Measurements from ENCODE around the gene MEGF8. TPM values are rescaled to one million over a fixed set of nuclear protein-coding genes. Genes with fewer than 3 reads are reported as not detected.
"Not testable (repeated sequence)": the region's sequence is repeated elsewhere in the genome, so short reads cannot be mapped to it uniquely, and the experiment has no call there.

Gene MEGF8
- total and polyA plus RNA-seq, 5 experiments from 2014 or later = 0.23 to 10.2 (median 0.57) TPM

- POLR2A ChIA-PET = interaction anchor here (1.0 kb wide), 1 partner anchor 127 kb away, joined by 3 read pairs; no protein-coding TSS in a partner anchor
Measured at GRCh38 chr19:42325896-42326771, 699 bp downstream of the MEGF8 start.

DNA sequence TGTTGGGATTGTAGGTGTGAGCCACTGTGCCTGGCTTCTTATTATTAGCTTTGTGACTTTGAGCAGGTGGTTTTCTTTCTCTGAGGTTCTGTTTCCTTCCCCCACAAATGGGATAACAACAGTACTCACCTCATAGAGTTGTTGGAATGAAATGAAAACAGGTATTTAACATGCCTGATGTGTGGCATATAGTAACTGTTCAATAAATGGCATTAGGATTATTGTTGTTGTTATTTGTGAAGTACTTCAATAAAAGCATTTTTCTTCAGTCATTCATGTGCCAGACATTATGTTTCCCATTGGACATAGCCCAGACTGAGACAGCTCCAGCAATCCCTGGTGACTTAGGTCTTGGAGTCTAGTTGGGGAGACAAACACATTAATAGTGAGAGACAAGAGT is 1.5 kb downstream of the MEGF8 start:
- H3K4me1 Mint-ChIP-seq = peaks cover 23 to 37% (median 30%) of the 10 kb centered on the region in 4 donors
- H3K36me3 Mint-ChIP-seq = peaks cover 0 to 3% (median 0%) of the 10 kb centered on the region in 3 donors
- DNase-seq (no peak), ATAC-seq (no peak)
- H3K9me3 Mint-ChIP-seq = no peaks in the 10 kb centered on the region
- peak overlapping the region; percentile 92 to 97 (median 94) for H3K4me3 Mint-ChIP-seq
- H3K27me3 Mint-ChIP-seq = peaks cover 6 to 17% (median 12%) of the 10 kb centered on the region in 5 donors
- H3K27ac Mint-ChIP-seq = peak overlapping the region in 2 of 10 donors; percentile 37 to 62
- POLR2A ChIA-PET = interaction anchor here (1.0 kb wide), 1 partner anchor 128 kb away, joined by 3 read pairs; no protein-coding TSS in a partner anchor

More at GRCh38 chr19:42325896-42326771, 699 bp downstream of the MEGF8 start:
- Mint-ChIP-seq H3K36me3 (peaks cover 0 to 3% (median 0%) of the 10 kb centered on the region in 3 donors), H3K27ac (peak overlapping the region in 9 of 10 donors; percentile 73 to 95 (median 87)), H3K4me1 (peaks cover 23 to 37% (median 30%) of the 10 kb centered on the region in 4 donors), H3K4me3 (peak overlapping the region; percentile 92 to 97 (median 94)), H3K9me3 (no peaks in the 10 kb centered on the region), H3K27me3 (peaks cover 6 to 20% (median 12%) of the 10 kb centered on the region in 5 donors)
- DNase-seq (peak in 4 of 10 donors; percentile 17 to 25 (median 22)), ATAC-seq (peak; percentile 15 to 32)

DNA sequence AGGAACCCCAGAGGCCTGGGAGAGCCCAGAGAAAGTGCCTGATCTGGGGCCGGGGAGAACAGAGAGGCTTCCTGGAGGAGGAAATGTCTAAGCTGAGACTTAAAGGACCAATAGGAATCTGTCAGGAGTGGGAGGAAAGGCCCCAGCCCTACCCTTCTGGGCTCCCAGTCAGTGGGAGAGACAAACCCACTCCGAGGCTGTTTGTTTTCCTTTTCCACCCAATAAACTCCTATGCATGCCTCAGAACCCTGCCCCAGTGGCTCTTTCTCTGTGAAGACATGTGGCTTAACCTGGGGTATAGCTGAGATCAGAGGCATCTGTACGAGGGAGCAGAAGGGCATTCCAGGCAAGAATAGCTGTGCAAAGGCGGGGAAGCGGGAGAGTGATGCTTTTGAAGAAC is 1.9 kb downstream of the MEGF8 start:
- peaks cover 23 to 37% (median 30%) of the 10 kb centered on the region in 4 donors for H3K4me1 Mint-ChIP-seq
- DNase-seq (no peak), ATAC-seq (no peak)
- H3K9me3 Mint-ChIP-seq = no peaks in the 10 kb centered on the region
- H3K27me3 Mint-ChIP-seq = peaks cover 6 to 16% (median 11%) of the 10 kb centered on the region in 5 donors
- POLR2A ChIA-PET = no interaction called here
- peaks cover 0 to 3% (median 0%) of the 10 kb centered on the region in 3 donors for H3K36me3 Mint-ChIP-seq
- H3K4me3 Mint-ChIP-seq = peak overlapping the region in 2 of 10 donors; percentile 92 to 95
- peak overlapping the region in 1 of 10 donors; percentile 37 for H3K27ac Mint-ChIP-seq

- H3K27ac Mint-ChIP-seq = peak overlapping the region in 3 of 10 donors; percentile 25 to 46 (median 43)
- peaks cover 0 to 3% (median 0%) of the 10 kb centered on the region in 3 donors for H3K36me3 Mint-ChIP-seq
- H3K9me3 Mint-ChIP-seq = no peaks in the 10 kb centered on the region
- no peak for ATAC-seq
- POLR2A ChIA-PET = no interaction called here
- DNase-seq = no peak
- peaks cover 5 to 13% (median 6%) of the 10 kb centered on the region in 5 donors for H3K27me3 Mint-ChIP-seq
- peaks cover 23 to 37% (median 30%) of the 10 kb centered on the region in 4 donors for H3K4me1 Mint-ChIP-seq
- H3K4me3 Mint-ChIP-seq = no peak overlapping the region
Measured at GRCh38 chr19:42328106-42328505, 2.7 kb downstream of the MEGF8 start.

DNA sequence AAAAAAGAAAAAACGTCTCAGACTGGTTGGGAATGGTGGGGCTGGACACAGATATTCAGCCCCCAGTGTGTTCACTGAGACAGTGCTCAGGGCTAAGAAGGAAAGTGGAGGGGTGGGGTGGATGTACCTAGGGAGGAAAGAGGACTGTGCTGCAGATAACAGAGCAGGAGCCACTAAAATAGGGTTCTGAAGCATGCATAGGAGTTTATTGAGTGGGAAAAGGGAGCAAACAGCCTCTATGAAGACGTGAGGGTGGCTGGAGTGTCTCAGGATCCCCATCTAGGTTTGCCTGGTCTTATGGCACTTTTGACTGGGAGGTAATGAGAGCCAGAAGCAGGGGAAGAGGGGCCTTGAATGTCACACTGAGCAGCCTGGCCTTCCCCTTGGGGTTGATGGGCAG is 3.4 kb downstream of the MEGF8 start:
- Mint-ChIP-seq H3K9me3 (no peaks in the 10 kb centered on the region), H3K4me3 (no peak overlapping the region), H3K36me3 (peaks cover 0 to 3% (median 0%) of the 10 kb centered on the region in 3 donors), H3K27ac (peak overlapping the region in 1 of 10 donors; percentile 63), H3K4me1 (peaks cover 23 to 36% (median 29%) of the 10 kb centered on the region in 4 donors), H3K27me3 (peaks cover 5 to 12% (median 6%) of the 10 kb centered on the region in 5 donors)
- DNase-seq (no peak), ATAC-seq (no peak)
- POLR2A ChIA-PET = no interaction called here

DNA sequence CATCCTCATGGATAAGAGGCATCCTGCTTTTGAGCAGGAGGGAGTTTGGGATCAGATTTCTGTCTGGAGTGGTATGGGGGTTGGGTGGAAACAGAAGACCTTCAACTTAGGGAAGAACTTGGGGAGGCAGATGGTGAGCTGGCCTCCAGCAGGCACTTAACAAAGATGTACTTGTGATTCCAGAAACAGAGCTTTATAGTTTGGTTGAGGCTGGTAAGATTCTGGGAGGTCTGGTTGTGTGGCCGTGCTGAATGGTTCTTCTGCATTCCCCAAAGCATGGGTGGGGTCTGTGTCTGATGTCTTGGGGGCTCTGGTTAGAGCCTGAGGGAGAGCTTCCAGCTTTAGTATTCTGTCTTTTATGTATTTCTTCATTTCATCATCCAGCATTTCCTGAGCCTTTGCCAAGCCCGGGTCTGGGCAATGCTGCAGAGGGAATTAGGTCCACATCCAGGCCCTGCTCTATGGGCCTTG is 4.8 kb downstream of the MEGF8 start:
- ATAC-seq (no peak), DNase-seq (no peak)
- no peaks in the 10 kb centered on the region for H3K9me3 Mint-ChIP-seq
- no peak overlapping the region for H3K27ac Mint-ChIP-seq
- no peak overlapping the region for H3K4me3 Mint-ChIP-seq
- peaks cover 17 to 29% (median 23%) of the 10 kb centered on the region in 4 donors for H3K4me1 Mint-ChIP-seq
- peaks cover under 1 to 3% (median under 1%) of the 10 kb centered on the region in 5 donors for H3K27me3 Mint-ChIP-seq
- POLR2A ChIA-PET = no interaction called here
- H3K36me3 Mint-ChIP-seq = no peaks in the 10 kb centered on the region

DNA sequence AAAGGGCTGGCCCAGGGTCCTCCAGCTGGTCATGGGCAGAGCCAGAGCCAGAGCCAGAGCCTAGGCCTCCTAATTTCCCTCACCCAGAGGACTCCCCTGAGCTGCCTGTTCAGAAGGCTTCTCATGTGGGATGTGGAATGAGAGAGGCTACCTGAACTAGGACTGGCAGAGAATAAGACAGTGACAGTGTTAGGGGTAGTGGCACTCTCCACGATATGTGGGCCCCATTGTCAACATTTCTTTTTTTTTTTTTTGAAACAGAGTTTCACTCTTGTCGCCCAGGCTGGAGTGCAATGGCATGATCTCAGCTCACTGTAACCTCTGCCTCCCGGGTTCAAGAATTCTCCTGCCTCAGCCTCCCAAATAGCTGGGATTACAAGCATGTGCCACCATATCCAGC is 5.9 kb downstream of the MEGF8 start:
- DNase-seq, H3K27me3 Mint-ChIP-seq, H3K4me3 Mint-ChIP-seq, H3K9me3 Mint-ChIP-seq, ATAC-seq, H3K27ac Mint-ChIP-seq, H3K36me3 Mint-ChIP-seq: not testable (repeated sequence)
- H3K4me1 Mint-ChIP-seq = peaks cover 12 to 25% (median 20%) of the 10 kb centered on the region in 4 donors
- POLR2A ChIA-PET = interaction anchor here (0.7 kb wide), 2 partner anchors 92 to 1451 kb away, joined by 3 read pairs; no protein-coding TSS in a partner anchor

DNA sequence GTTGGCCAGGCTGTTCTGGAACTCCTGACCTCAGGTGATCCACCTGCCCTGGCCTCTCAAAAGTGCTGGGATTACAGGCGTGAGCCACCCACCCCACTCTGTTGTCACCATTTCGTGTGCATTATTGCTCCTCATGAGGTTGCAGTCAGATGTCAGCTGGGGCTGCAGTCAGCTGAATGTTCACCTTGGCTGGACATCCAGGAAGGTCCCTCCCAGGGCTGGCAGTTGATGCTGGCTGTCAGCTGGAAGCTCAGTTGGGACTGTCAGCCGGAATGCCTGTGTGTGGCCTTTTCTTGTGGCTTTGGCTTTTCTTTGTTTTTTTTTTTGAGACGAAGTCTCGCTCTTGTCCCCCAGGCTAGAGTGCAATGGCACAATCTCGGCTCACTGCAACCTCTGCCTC is 6.6 kb downstream of the MEGF8 start:
- POLR2A ChIA-PET = no interaction called here
- ATAC-seq (no peak), DNase-seq (no peak)
- Mint-ChIP-seq H3K27me3 (no peaks in the 10 kb centered on the region), H3K36me3 (no peaks in the 10 kb centered on the region), H3K4me3 (no peak overlapping the region), H3K27ac (no peak overlapping the region), H3K9me3 (no peaks in the 10 kb centered on the region), H3K4me1 (peaks cover 5 to 18% (median 16%) of the 10 kb centered on the region in 4 donors)

DNA sequence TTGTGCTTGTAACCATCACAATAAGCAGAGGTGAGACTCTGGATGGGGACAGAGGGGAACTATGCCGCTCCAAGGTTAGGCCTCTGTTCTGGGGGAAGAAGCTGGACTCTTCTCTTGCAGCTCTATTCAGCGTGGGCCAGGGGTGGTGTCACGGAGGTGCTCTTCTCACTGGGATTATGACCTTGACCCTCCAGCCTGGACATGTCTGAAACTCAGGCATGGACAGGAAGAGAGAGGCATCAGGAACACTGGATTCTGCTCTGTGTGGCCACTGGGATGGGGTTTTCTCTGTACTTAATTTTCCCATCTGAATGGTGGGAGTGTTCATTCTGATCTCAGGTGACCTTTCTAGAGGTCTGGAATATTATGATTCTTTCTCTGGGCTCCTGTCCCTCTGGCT is 7.6 kb downstream of the MEGF8 start:
- Mint-ChIP-seq H3K36me3 (peaks cover 0 to 4% (median 0%) of the 10 kb centered on the region in 3 donors), H3K27me3 (no peaks in the 10 kb centered on the region), H3K4me1 (peaks cover 2 to 12% (median 8%) of the 10 kb centered on the region in 4 donors), H3K27ac (no peak overlapping the region), H3K4me3 (no peak overlapping the region), H3K9me3 (no peaks in the 10 kb centered on the region)
- POLR2A ChIA-PET = no interaction called here
- DNase-seq = no peak
- no peak for ATAC-seq

GRCh38 chr19:42333975-42334696 is 8.7 kb downstream of the MEGF8 start:
- ATAC-seq (no peak), DNase-seq (no peak)
- no peak overlapping the region for H3K4me3 Mint-ChIP-seq
- H3K27me3 Mint-ChIP-seq = no peaks in the 10 kb centered on the region
- peaks cover 0 to 11% (median 3%) of the 10 kb centered on the region in 3 donors for H3K36me3 Mint-ChIP-seq
- POLR2A ChIA-PET = no interaction called here
- H3K9me3 Mint-ChIP-seq = no peaks in the 10 kb centered on the region
- peaks cover 0 to 5% (median under 1%) of the 10 kb centered on the region in 4 donors for H3K4me1 Mint-ChIP-seq
- no peak overlapping the region for H3K27ac Mint-ChIP-seq

- ATAC-seq (no peak), DNase-seq (no peak)
- Mint-ChIP-seq H3K4me3 (no peak overlapping the region), H3K27ac (no peak overlapping the region), H3K36me3 (peaks cover 0 to 14% (median 3%) of the 10 kb centered on the region in 3 donors), H3K4me1 (peaks cover 0 to 4% (median 0%) of the 10 kb centered on the region in 4 donors), H3K27me3 (no peaks in the 10 kb centered on the region), H3K9me3 (no peaks in the 10 kb centered on the region)
- POLR2A ChIA-PET = no interaction called here
Measured at GRCh38 chr19:42334697-42335373, 9.4 kb downstream of the MEGF8 start.

- Mint-ChIP-seq H3K27me3 (no peaks in the 10 kb centered on the region), H3K4me3 (no peak overlapping the region), H3K36me3 (peaks cover 0 to 14% (median 3%) of the 10 kb centered on the region in 3 donors), H3K4me1 (peaks cover 0 to 3% (median 0%) of the 10 kb centered on the region in 4 donors), H3K9me3 (no peaks in the 10 kb centered on the region), H3K27ac (no peak overlapping the region)
- ATAC-seq (no peak), DNase-seq (no peak)
- POLR2A ChIA-PET = no interaction called here
Measured at GRCh38 chr19:42335374-42335936, 10.0 kb downstream of the MEGF8 start.

All from naive thymus-derived CD8-positive, alpha-beta T cell (primary cell).